ENCODE results near the gene TRPV4.

Gene TRPV4

GRCh38 chr12:109773384-109774011 lies 59.7 kb downstream of the TRPV4 start:
- no peak for DNase-seq (ENCODE audit: low read depth)
- TF ChIP-seq, protein P1, sequence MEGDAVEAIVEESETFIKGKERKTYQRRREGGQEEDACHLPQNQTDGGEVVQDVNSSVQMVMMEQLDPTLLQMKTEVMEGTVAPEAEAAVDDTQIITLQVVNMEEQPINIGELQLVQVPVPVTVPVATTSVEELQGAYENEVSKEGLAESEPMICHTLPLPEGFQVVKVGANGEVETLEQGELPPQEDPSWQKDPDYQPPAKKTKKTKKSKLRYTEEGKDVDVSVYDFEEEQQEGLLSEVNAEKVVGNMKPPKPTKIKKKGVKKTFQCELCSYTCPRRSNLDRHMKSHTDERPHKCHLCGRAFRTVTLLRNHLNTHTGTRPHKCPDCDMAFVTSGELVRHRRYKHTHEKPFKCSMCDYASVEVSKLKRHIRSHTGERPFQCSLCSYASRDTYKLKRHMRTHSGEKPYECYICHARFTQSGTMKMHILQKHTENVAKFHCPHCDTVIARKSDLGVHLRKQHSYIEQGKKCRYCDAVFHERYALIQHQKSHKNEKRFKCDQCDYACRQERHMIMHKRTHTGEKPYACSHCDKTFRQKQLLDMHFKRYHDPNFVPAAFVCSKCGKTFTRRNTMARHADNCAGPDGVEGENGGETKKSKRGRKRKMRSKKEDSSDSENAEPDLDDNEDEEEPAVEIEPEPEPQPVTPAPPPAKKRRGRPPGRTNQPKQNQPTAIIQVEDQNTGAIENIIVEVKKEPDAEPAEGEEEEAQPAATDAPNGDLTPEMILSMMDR (IDR thresholded peaks at IDR 0.05; ENCODE audit: insufficient read depth, low read depth, low read length, missing control alignments) = no peak
- no peak overlapping the region for H3K4me3 ChIP-seq (ENCODE audit: low read depth, low read length)

DNA sequence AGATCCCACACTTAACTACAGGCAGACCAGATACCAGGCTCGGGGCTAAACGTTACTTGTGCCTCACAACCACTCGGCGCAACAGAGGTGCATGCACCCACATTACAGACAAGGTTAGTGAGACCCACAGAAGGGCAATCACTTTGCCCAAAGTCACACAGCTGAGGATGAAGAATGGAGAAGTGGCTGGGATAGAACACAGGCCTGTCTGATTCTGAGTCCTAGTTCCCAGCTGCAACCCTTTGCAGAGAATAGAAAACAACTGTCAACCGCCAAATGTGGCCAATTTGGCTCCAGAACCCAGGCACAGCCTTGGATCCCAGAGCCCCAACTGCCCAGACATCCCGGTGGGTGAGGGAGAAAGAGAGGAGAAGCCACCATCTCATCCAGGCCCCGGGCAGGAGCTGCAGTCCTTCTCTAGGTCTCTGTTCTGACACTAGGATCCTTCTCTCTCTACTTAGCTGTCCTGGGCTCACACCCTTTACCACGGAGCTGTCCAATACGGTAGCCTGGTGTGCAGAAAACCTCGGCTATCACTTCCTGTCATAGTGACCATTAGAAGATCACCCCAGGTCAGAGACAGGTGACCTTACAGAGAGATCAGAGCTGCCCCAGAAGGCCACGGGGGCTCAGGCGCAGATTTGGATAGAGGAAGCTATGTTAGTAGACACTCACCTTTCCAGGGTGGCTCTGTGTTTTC lies 60.4 kb downstream of the TRPV4 start:
- no peak for DNase-seq (ENCODE audit: low read depth)
- H3K4me3 ChIP-seq (ENCODE audit: low read depth, low read length) = no peak overlapping the region
- TF ChIP-seq, protein P1 (IDR thresholded peaks at IDR 0.05; ENCODE audit: insufficient read depth, low read depth, low read length, missing control alignments) = no peak

DNA sequence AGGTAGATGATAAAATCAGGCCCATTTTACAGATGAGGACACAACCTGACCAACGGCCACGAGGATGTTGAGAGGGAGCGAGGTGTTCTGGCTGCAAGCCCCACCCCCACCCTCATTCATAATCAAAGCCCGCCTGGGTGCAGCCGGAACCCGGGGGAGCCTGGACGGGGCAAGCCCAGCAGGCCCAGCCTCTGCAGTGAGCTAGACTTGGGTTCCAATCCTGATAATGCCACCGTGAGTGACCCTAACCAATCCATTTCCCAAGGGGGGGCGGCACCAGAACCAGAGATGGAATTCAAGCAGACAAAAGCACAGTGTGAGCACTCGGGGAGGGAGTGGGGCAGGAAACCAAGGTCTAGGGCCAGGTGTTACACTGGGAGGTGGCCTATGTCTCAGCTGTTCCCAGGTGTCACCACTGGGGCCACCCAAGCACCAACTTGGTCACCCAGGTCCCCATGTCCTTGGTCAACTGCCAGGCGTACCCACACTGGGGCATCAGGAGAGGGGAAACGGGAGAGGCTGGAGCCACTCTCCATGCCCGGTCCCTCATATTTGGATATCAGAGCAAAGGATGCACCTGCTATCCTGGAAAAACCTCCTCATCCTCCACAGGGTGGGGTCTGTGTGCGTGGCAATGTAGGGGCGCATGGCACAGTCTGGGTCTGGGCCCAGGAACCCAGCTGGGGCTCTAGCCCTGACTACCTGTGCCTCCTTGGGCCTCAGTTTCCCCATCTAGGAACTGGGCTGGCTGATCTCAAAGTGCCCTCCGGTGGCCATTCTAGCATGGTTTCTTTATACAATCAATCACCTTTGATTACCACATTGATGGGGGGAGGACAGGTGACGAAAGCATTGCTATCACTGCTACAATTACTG lies 61.2 kb downstream of the TRPV4 start:
- no peak for DNase-seq (ENCODE audit: low read depth)
- TF ChIP-seq, protein P1 (IDR thresholded peaks at IDR 0.05; ENCODE audit: insufficient read depth, low read depth, low read length, missing control alignments) = no peak
- H3K4me3 ChIP-seq (ENCODE audit: low read depth, low read length) = no peak overlapping the region

DNA sequence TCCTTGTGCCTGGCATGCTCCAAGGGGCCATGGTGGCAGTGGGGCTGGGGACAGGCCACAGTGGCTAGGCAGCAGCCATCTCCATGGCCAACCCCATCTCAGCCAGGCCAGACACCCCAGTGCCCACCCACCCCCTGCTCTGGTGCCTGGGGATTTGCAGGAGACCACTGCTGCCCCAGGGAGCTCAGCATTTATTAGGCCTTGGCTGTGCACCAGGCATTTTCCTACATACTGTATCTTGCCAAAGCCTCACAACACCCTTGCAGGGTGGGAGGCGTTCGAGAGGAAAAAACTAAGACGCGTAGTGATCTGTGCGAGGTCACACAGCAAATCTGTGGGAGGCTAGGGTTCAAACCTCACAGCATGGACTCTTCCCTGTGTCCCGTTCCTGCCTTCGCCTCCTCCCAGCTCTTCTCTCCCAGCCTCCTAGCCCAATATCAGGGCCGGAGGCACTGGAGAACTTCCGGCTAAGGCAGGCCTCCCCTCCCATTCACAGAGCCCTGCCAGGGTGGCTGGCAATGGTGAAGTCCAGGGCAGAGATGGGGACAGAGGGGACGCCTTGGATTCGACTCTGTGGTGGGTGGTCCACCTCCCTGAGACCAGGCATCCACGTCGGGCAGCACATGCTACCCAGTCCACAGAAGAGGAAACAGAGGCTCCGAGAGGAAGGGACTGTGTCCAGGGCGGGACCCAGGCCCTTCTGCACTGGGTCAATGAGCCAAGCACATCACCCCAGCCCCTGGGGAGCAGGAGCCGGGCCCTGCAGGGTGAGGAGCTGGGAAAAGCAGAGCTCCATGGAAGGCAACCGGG lies 62.1 kb downstream of the TRPV4 start:
- H3K4me3 ChIP-seq (ENCODE audit: low read depth, low read length) = no peak overlapping the region
- TF ChIP-seq, protein P1 (IDR thresholded peaks at IDR 0.05; ENCODE audit: insufficient read depth, low read depth, low read length, missing control alignments) = no peak
- no peak for DNase-seq (ENCODE audit: low read depth)

GRCh38 chr12:109770104-109770860 lies 62.9 kb downstream of the TRPV4 start:
- H3K4me3 ChIP-seq (ENCODE audit: low read depth, low read length) = no peak overlapping the region
- no peak for DNase-seq (ENCODE audit: low read depth)
- TF ChIP-seq, protein P1 (IDR thresholded peaks at IDR 0.05; ENCODE audit: insufficient read depth, low read depth, low read length, missing control alignments) = no peak
